Mesothelial cell of epicardium (in vitro differentiated cells): Measurements from ENCODE around the gene ATP5PO. TPM values are rescaled to one million over a fixed set of nuclear protein-coding genes. Genes with fewer than 3 reads are reported as not detected.

Experiments
- DNase-seq, 2 experiments: peaks; one replicate each; pipeline ENCODE4 v3.0.0; 2021; ENCODE audit warnings: low spot score in 2 of 2; ENCODE audit not compliant: unreplicated experiment in 2 of 2
- H3K27ac Mint-ChIP-seq: 2 replicates; pipeline ENCODE4 v1.8.0; 2021; ENCODE audit warnings: mixed read lengths
- H3K27me3 Mint-ChIP-seq: 2 replicates; pipeline ENCODE4 v1.8.0; 2021; ENCODE audit warnings: low read depth, mixed read lengths
- H3K36me3 Mint-ChIP-seq: 2 replicates; pipeline ENCODE4 v1.8.0; 2021; ENCODE audit warnings: mixed read lengths
- H3K4me1 Mint-ChIP-seq: 2 replicates; pipeline ENCODE4 v1.8.0; 2021; ENCODE audit warnings: mixed read lengths
- H3K4me3 Mint-ChIP-seq: 2 replicates; pipeline ENCODE4 v1.8.0; 2021; ENCODE audit warnings: mild to moderate bottlenecking, moderate library complexity, mixed read lengths
- H3K9me3 Mint-ChIP-seq: 2 replicates; pipeline ENCODE4 v1.8.0; 2021; ENCODE audit warnings: mixed read lengths
- CTCF ChIP-seq: fragments of 200-600 bp; sonication (generic); IDR thresholded peaks from one replicate; pipeline ENCODE4 v1.5.0; 2021; ENCODE audit warnings: antibody characterized with exemption; ENCODE audit not compliant: unreplicated experiment
- total RNA-seq: library from RNA; stranded (reverse); gene quantifications from 3 replicates; pipeline ENCODE4 v1.2.1, GENCODE V29; 2021

Gene ATP5PO
- total RNA-seq, result 156 to 159 TPM (median 158 TPM) in 3 replicates

GRCh38 chr21:33915368-33916199 lies at the start of gene ATP5PO:
Gene ATP5PO (minus strand): TSS chr21:33915804. CDS start chr21:33915763, 41 bp downstream.
- H3K9me3 Mint-ChIP-seq, result no peaks in the 10 kb centered on the region
- peak within 1 kb of the TSS; percentile 99 for H3K4me3 Mint-ChIP-seq
- peak; percentile 93 to 95 for DNase-seq
- no peaks in the 10 kb centered on the region for H3K27me3 Mint-ChIP-seq
- peaks cover 22% of the 10 kb centered on the region for H3K4me1 Mint-ChIP-seq
- peaks cover 2% of the 10 kb centered on the region for H3K36me3 Mint-ChIP-seq
- peak within 1 kb of the TSS; percentile 98 for H3K27ac Mint-ChIP-seq
- no peak for TF ChIP-seq CTCF

- H3K27ac Mint-ChIP-seq, result peak overlapping the region; percentile 68
Observed at GRCh38 chr21:33964706-33965325, 49.2 kb upstream of the ATP5PO start.

GRCh38 chr21:33963848-33964555 lies 48.4 kb upstream of the ATP5PO start:
- TF ChIP-seq CTCF, result no peak
- no peak overlapping the region for H3K4me3 Mint-ChIP-seq
- peaks cover 29% of the 10 kb centered on the region for H3K36me3 Mint-ChIP-seq
- peak overlapping the region; percentile 68 for H3K27ac Mint-ChIP-seq
- no peak for DNase-seq
- peaks cover 10% of the 10 kb centered on the region for H3K9me3 Mint-ChIP-seq
- H3K4me1 Mint-ChIP-seq, result peaks cover 38% of the 10 kb centered on the region
- H3K27me3 Mint-ChIP-seq, result no peaks in the 10 kb centered on the region

More at GRCh38 chr21:33964706-33965325, 49.2 kb upstream of the ATP5PO start:
- Mint-ChIP-seq H3K27me3 (no peaks in the 10 kb centered on the region), H3K4me1 (peaks cover 46% of the 10 kb centered on the region), H3K9me3 (peaks cover 3% of the 10 kb centered on the region), H3K36me3 (peaks cover 23% of the 10 kb centered on the region), H3K4me3 (no peak overlapping the region)
- TF ChIP-seq CTCF, result no peak
- DNase-seq, result no peak

GRCh38 chr21:33962290-33962689 lies 46.7 kb upstream of the ATP5PO start:
- TF ChIP-seq CTCF, result no peak
- Mint-ChIP-seq H3K9me3 (peaks cover 23% of the 10 kb centered on the region), H3K27me3 (no peaks in the 10 kb centered on the region), H3K4me3 (no peak overlapping the region), H3K36me3 (peaks cover 39% of the 10 kb centered on the region), H3K4me1 (peaks cover 24% of the 10 kb centered on the region), H3K27ac (no peak overlapping the region)
- no peak for DNase-seq

- no peaks in the 10 kb centered on the region for H3K27me3 Mint-ChIP-seq
- peaks cover 12% of the 10 kb centered on the region for H3K4me1 Mint-ChIP-seq
- no peak overlapping the region for H3K4me3 Mint-ChIP-seq
- TF ChIP-seq CTCF, result no peak
- H3K36me3 Mint-ChIP-seq, result peaks cover 42% of the 10 kb centered on the region
- H3K27ac Mint-ChIP-seq, result no peak overlapping the region
- DNase-seq, result no peak
- H3K9me3 Mint-ChIP-seq, result peaks cover 27% of the 10 kb centered on the region
Observed at GRCh38 chr21:33961061-33961460, 45.5 kb upstream of the ATP5PO start.
